GM11168 (cell line): ENCODE measurements around the gene MSI1.

Experiments used
- in situ Hi-C: fragments of 300-500 bp; cut with MboI; formaldehyde crosslinking; loops from one replicate; pipeline ENCODE4 v1.12.0; 2022; ENCODE audit warnings: low sequenced_read_pairs; ENCODE audit not compliant: unreplicated experiment

The MSI1 gene

GRCh38 chr12:120328228-120328627 lies 40.7 kb downstream of the MSI1 start:
- in situ Hi-C loops = loop anchor here (10.0 kb wide), 1 partner anchor 107 kb away; the partner anchor contains the start of gene COX6A1

DNA sequence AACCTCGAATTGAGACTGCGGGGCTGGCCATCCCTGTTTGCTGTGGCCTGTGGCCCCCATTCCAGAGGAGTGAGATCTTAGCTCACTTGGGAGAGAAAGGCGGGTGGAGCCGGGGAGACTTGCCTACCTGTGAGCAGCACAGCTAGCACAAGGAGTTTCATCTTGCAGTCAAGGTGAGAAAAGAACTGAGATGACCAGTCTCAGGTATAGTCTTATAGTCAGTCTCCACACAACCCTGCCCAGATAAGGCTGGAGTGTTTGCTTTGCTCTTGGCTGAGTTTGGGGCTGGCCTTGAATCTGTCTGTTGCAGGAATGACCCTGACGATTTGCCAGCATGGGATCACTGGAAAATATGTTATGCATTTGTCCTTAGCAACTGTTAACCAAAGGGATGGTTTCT lies 41.4 kb downstream of the MSI1 start, which contains the start of gene PLA2G1B:
Gene PLA2G1B (minus strand): TSS at position 187 of the 400 bp plus-strand sequence. CDS start 26 bp downstream, at position 161.
- in situ Hi-C loops = loop anchor here (10.0 kb wide), 1 partner anchor 107 kb away; the partner anchor contains the start of gene COX6A1

DNA sequence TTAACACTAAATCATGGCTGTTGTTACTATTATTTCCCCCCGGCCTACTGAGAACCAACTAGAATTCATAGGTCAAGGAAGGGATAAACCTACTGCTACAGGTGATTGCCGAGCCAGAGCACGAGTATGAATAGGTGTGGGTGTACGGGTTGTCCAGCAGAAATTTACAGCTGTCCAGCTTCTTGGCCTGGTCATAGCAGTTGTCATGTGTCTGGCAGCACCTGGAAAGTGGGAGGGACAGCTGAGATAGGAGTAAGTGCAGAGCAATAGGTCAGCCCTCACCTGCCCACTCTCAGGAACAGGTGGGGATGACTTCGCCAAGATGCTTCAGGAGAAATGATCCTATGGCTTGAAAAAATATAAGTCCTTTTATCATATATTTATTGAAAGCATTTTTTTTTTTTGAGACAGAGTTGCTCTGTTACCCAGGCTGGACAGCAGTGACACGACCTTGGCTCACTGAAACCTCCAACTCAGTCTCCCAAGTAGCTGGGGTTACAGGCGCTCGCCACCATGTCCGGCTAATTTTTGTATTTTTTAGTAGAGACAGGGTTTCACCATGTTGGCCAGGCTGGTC lies 44.0 kb downstream of the MSI1 start:
- in situ Hi-C loops = loop anchor here (10.0 kb wide), 1 partner anchor 110 kb away; the partner anchor contains the start of gene COX6A1

GRCh38 chr12:120323772-120324171 lies 45.2 kb downstream of the MSI1 start:
- in situ Hi-C loops = loop anchor here (10.0 kb wide), 1 partner anchor 111 kb away; the partner anchor contains the start of gene COX6A1

- in situ Hi-C loops = loop anchor here (10.0 kb wide), 1 partner anchor 113 kb away; the partner anchor contains the start of gene COX6A1
Observed at GRCh38 chr12:120321382-120322202, 47.4 kb downstream of the MSI1 start.

GRCh38 chr12:120317224-120318105 lies 51.5 kb downstream of the MSI1 start:
- in situ Hi-C loops = no loop called here

GRCh38 chr12:120316798-120317223 lies 52.2 kb downstream of the MSI1 start:
- in situ Hi-C loops = no loop called here

DNA sequence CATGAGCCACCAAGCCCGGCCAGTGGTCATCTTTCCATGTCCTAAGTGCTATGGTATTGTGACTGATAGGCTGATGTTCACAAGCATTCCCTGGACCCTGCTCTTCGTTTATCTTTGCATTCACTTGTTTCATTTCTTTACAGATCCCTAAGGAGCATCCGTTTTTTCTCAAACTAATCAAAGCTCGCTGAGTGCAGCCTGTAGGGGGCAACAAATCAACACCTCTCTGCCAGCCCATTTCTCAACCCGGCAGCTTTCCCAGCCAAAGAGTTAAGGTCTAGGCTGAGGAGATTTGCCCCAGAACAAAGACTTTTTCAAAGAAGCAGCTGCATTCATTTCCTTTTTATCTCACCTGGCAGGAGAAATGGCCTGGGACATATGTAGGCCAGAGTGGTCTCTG lies 54.7 kb downstream of the MSI1 start:
- in situ Hi-C loops = no loop called here

GRCh38 chr12:120301962-120302815 lies 66.8 kb downstream of the MSI1 start, which contains the start of gene SIRT4:
TSS of gene SIRT4 (plus strand) at chr12:120302321. CDS start at chr12:120303562, 1,241 bp downstream.
- in situ Hi-C loops = no loop called here

DNA sequence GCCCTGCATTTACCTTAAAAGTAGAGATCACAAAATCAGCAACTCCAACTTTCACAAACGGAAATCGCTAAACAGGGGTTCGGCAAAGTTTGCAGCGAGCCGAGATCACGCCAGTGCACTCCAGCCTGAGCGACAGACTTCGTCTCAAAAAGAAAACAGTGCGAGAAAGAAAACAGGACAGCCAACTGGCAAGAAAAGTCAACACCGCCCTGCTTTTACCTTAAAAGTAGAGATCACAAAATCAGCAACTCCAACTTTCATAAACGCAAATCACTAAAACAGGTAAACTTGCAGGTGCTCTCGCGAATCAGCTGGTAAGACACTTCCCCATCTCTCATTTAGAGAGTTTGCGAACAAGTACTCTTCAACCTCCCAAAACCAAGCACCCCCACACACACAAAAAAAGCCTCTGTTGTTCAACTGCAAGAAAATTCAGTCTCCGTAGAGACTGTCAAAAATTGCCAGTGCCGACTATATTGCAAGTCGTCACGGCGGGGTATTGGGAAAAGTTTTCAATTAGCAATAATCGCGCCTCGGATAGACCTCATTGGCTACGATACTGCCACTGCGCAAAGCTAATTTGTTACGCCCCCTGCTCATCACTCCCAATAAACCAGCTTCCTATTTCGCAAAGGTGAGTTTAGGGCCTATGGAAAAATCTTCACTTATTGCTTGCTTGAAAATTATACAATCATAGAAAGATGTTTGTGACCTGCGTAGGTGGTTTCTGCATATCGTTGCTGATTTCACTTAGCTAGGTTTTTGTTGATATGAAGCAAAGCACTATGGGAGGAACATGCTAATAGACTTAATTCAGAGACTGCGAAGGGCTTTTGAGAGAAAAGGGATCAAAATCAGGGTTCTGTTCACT lies 76.1 kb downstream of the MSI1 start, which contains the start of gene RNU4-1:
Gene RNU4-1 (minus strand): TSS at position 577 of the 871 bp plus-strand sequence.
- in situ Hi-C loops = no loop called here

GRCh38 chr12:120292411-120292660 lies 76.6 kb downstream of the MSI1 start:
- in situ Hi-C loops = no loop called here
